Endothelial cell of umbilical vein (primary cell): ENCODE results near the gene PDK2. TPM values are rescaled to one million over a fixed set of nuclear protein-coding genes. Genes with fewer than 3 reads are reported as not detected.

Source experiments
- BruUV-seq: library from RNA; stranded (reverse); fragments of 400-500 nt; replicated peaks from 2 replicates; lab custom pipeline; 2021; lab: Mats Ljungman, UMichigan
- CTCF ChIA-PET: fragments of 300-600, 350-600 bp; sonication (Branson Sonifier 250); formaldehyde crosslinking; loops from one replicate; lab custom pipeline; 2021; ENCODE audit warnings: antibody characterized with exemption, inconsistent platforms; lab: Charles Lee
- POLR2A ChIA-PET: fragments of 300-600, 350-600 bp; sonication (Branson Sonifier 250); formaldehyde crosslinking; loops from one replicate; lab custom pipeline; 2021; ENCODE audit warnings: antibody characterized with exemption, inconsistent platforms; lab: Charles Lee
- DNase-seq: peaks from one replicate; pipeline ENCODE4 v3.0.0-alpha.2; 2011; ENCODE audit warnings: low read depth, low spot score
- FAIRE-seq: peaks from 2 replicates; lab custom pipeline; 2011; peaks lifted over from hg19 to GRCh38; lab: Jason Lieb, UNC
- H2AFZ ChIP-seq: 2 replicates; pipeline ENCODE4 v1.6.0; 2012; ENCODE audit warnings: low read depth, low read length, control low read depth, inconsistent platforms
- H3K27ac ChIP-seq: 2 replicates; pipeline ENCODE4 v1.5.1; 2011; ENCODE audit warnings: low read depth, mild to moderate bottlenecking, control low read depth, low read length, moderate library complexity; ENCODE audit not compliant: insufficient read depth
- H3K27me3 ChIP-seq, 2 experiments: 2 replicates each; pipeline versions ENCODE4 v1.6.0 to v1.6.1; 2011; ENCODE audit warnings: low read length in 2 of 2, mixed read lengths in 1 of 2; ENCODE audit not compliant: control insufficient read depth in 2 of 2, insufficient read depth in 2 of 2
- H3K36me3 ChIP-seq, 2 experiments: 2 replicates in 1 of 2; 3 replicates in 1 of 2; pipeline ENCODE4 v1.5.1; 2011; ENCODE audit warnings: low read length in 2 of 2, mild to moderate bottlenecking in 1 of 2, moderate library complexity in 1 of 2; ENCODE audit not compliant: control insufficient read depth in 2 of 2, insufficient read depth in 2 of 2; ENCODE audit errors: extremely low read depth in 1 of 2
- H3K4me1 ChIP-seq: 3 replicates; pipeline ENCODE4 v1.5.1; 2011; ENCODE audit warnings: mild to moderate bottlenecking, low read length; ENCODE audit not compliant: control insufficient read depth, insufficient read depth; ENCODE audit errors: extremely low read depth
- H3K4me2 ChIP-seq: 2 replicates; pipeline ENCODE4 v1.6.1; 2011; ENCODE audit warnings: low read length, control low read depth, mixed read lengths; ENCODE audit not compliant: insufficient read depth
- H3K4me3 ChIP-seq, 3 experiments: fragments of 200-600 bp in 1 of 3; sonication (generic), shearing (Covaris generic) in 1 of 3; replicated peaks in 1 of 3; 2 replicates each; pipeline ENCODE4 v1.5.1; 2011 to 2016; ENCODE audit warnings: control low read depth in 3 of 3, low read length in 3 of 3, mild to moderate bottlenecking in 2 of 3, inconsistent platforms in 1 of 3, low read depth in 1 of 3, moderate library complexity in 1 of 3; ENCODE audit not compliant: insufficient read depth in 1 of 3
- H3K79me2 ChIP-seq: 2 replicates; pipeline ENCODE4 v1.6.0; 2012; ENCODE audit warnings: low read length, inconsistent platforms; ENCODE audit not compliant: control insufficient read depth, insufficient read depth
- H3K9ac ChIP-seq: replicated peaks from 2 replicates; pipeline ENCODE3; 2011; ENCODE audit warnings: low read length, control low read depth; ENCODE audit not compliant: insufficient read depth; ENCODE audit errors: extremely low read depth
- H3K9me1 ChIP-seq: replicated peaks from 3 replicates; pipeline ENCODE4 v1.6.0; 2011; ENCODE audit warnings: mild to moderate bottlenecking, low read length; ENCODE audit not compliant: control insufficient read depth, insufficient read depth; ENCODE audit errors: extremely low read depth
- H3K9me3 ChIP-seq: replicated peaks from 2 replicates; pipeline ENCODE4 v1.5.1; 2012; ENCODE audit warnings: low read length, inconsistent platforms; ENCODE audit not compliant: control insufficient read depth, insufficient read depth
- H4K20me1 ChIP-seq: replicated peaks from 2 replicates; pipeline ENCODE3; 2011; ENCODE audit warnings: mild to moderate bottlenecking, low read length; ENCODE audit not compliant: control insufficient read depth, insufficient read depth; ENCODE audit errors: extremely low read depth
- CTCF ChIP-seq, 2 donors: IDR thresholded peaks; 1 replicate in 1 of 2; 2 replicates in 1 of 2; pipeline ENCODE4 v1.5.1; 2011; ENCODE audit warnings: low read length in 2 of 2, mild to moderate bottlenecking in 2 of 2, moderate library complexity in 2 of 2, control low read depth in 1 of 2, inconsistent platforms in 1 of 2, low read depth in 1 of 2; ENCODE audit not compliant: insufficient read depth in 1 of 2; ENCODE audit errors: extremely low read depth in 1 of 2
- EZH2 ChIP-seq: IDR thresholded peaks from 2 replicates; pipeline ENCODE4 v1.6.1; 2012; ENCODE audit warnings: borderline replicate concordance, low read depth, mild to moderate bottlenecking, moderate library complexity, low read length, inconsistent platforms; ENCODE audit not compliant: severe bottlenecking
- FOS ChIP-seq: IDR thresholded peaks from 2 replicates; pipeline ENCODE4 v1.6.1; 2011; ENCODE audit warnings: mild to moderate bottlenecking, low read length, moderate library complexity, borderline replicate concordance; ENCODE audit not compliant: insufficient read depth
- GATA2 ChIP-seq: IDR thresholded peaks from 2 replicates; pipeline ENCODE4 v1.7.0; 2011; ENCODE audit warnings: low read depth, mild to moderate bottlenecking, moderate library complexity, mixed read lengths, low read length; ENCODE audit not compliant: insufficient read length, insufficient read depth
- JUN ChIP-seq: IDR thresholded peaks from 2 replicates; pipeline ENCODE4 v1.6.1; 2011; ENCODE audit warnings: borderline replicate concordance, low read depth; ENCODE audit not compliant: insufficient read length, insufficient read depth
- MYC ChIP-seq: IDR thresholded peaks from one replicate; pipeline ENCODE4 v1.6.1; 2011; ENCODE audit warnings: mild to moderate bottlenecking, low read depth, low read length
- POLR2A ChIP-seq: IDR thresholded peaks from 2 replicates; pipeline ENCODE4 v1.6.1; 2012; ENCODE audit warnings: low read depth, mild to moderate bottlenecking, control low read depth, low read length
- POLR2AphosphoS5 ChIP-seq: IDR thresholded peaks from 2 replicates; pipeline ENCODE4 v1.6.1; 2012; ENCODE audit warnings: low read depth, mild to moderate bottlenecking, control low read depth, low read length, moderate library complexity; ENCODE audit not compliant: insufficient read depth
- dilution Hi-C: fragments of 300-500 bp; cut with MboI; formaldehyde crosslinking; loops from one replicate; pipeline ENCODE4 v1.15.0; 2019; ENCODE audit warnings: low sequenced_read_pairs; ENCODE audit not compliant: extremely low pct_ligation_motif_present
- intact Hi-C: fragments of 100-400 bp; cut with micrococcal nuclease; formaldehyde crosslinking; loops from one replicate; pipeline ENCODE4 v1.10.0; 2022
- polyA plus RNA-seq, 4 experiments: library from polyadenylated mRNA; depleted of rRNA in 3 of 4; stranded (reverse) in 3 of 4; unstranded in 1 of 4; fragments of >200 nt; gene quantifications; 2 replicates each; pipeline versions ENCODE4 v1.2.1 to v1.2.3, GENCODE V29; 2011 to 2012; ENCODE audit warnings: missing spikeins in 1 of 4
- total RNA-seq: library from RNA; stranded (reverse); gene quantifications from 2 replicates; pipeline ENCODE4 v1.2.3, GENCODE V29; 2021

The PDK2 gene
- total and polyA plus RNA-seq, 2 donors (not counting 3 experiments of a cell fraction or from before 2014, with no cell fraction given) = 21.3 to 114 TPM

DNA sequence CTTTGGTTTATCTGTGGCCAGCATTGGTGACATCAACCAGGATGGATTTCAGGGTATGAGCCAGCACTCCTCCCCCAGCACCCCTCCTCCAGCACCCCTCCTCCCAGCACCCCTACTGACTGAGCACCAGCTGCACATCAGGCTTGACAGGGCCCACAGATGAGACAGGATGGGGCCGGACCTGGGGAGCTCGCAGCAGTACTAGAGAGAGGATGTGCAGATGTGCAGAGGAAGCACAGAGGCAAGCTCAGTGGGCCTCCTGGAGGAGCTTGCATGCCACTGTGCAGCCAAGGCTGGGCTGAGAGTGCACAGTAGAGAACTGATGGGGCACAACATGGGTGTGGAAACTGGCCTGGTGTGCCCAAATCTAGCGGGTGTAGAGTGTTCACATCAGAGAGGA, 23.0 kb upstream of the PDK2 start:
- Histone ChIP-seq H3K36me3 (peaks cover 11 to 35% of the 10 kb centered on the region in 2 experiments), H3K27ac (no peak overlapping the region), H3K27me3 (no peaks in the 10 kb centered on the region), H3K9ac (no peak overlapping the region), H3K4me2 (no peak overlapping the region), H3K4me3 (no peak overlapping the region), H2AFZ (no peak overlapping the region), H3K9me1 (no peaks in the 10 kb centered on the region), H3K9me3 (no peaks in the 10 kb centered on the region), H3K79me2 (no peaks in the 10 kb centered on the region), H4K20me1 (no peaks in the 10 kb centered on the region), H3K4me1 (no peaks in the 10 kb centered on the region)
- ChIA-PET POLR2A (no interaction called here), CTCF (interaction anchor here (1.0 kb wide), 1 partner anchor 45 kb away, joined by 3 read pairs; no protein-coding TSS in a partner anchor)
- DNase-seq = no peak
- BruUV-seq = no TSS peak
- no peak for TF ChIP-seq CTCF (IDR thresholded peaks at IDR 0.05; ENCODE audit: extremely low read depth in 1 of 2, insufficient read depth in 1 of 2, low read depth in 1 of 2, low read length in 2 of 2)
- TF ChIP-seq FOS = no peak
- TF ChIP-seq POLR2A = no peak
- TF ChIP-seq EZH2 = no peak
- intact Hi-C loops = no loop called here
- dilution Hi-C loops = no loop called here
- FAIRE-seq = no peak

GRCh38 chr17:50072925-50073324, 22.2 kb upstream of the PDK2 start:
- no peak overlapping the region for H3K27ac ChIP-seq
- peaks cover 11 to 42% of the 10 kb centered on the region in 2 experiments for H3K36me3 ChIP-seq
- FAIRE-seq (no peak), DNase-seq (no peak)
- H3K4me2 ChIP-seq = no peak overlapping the region
- BruUV-seq = no TSS peak
- ChIA-PET CTCF (interaction anchor here (0.8 to 1.9 kb wide), 4 partner anchors 14 to 46 kb away, joined by 3 to 15 read pairs (median 8); partner anchors contain the start of gene ITGA3), POLR2A (interaction anchor here (0.6 kb wide), 1 partner anchor 58 kb away, joined by 5 read pairs; no protein-coding TSS in a partner anchor)
- H2AFZ ChIP-seq = no peak overlapping the region
- H3K79me2 ChIP-seq = no peaks in the 10 kb centered on the region
- TF ChIP-seq EZH2 (no peak), CTCF (IDR thresholded peaks at IDR 0.05; ENCODE audit: extremely low read depth in 1 of 2, insufficient read depth in 1 of 2, low read depth in 1 of 2, low read length in 2 of 2) (no peak), POLR2A (no peak), GATA2 (no peak), POLR2AphosphoS5 (no peak), JUN (no peak), MYC (no peak)
- no peak overlapping the region for H3K4me3 ChIP-seq
- no peaks in the 10 kb centered on the region for H3K27me3 ChIP-seq
- no peaks in the 10 kb centered on the region for H4K20me1 ChIP-seq
- dilution Hi-C loops = no loop called here
- no peaks in the 10 kb centered on the region for H3K9me1 ChIP-seq
- H3K4me1 ChIP-seq = no peaks in the 10 kb centered on the region
- intact Hi-C loops = no loop called here
- no peak overlapping the region for H3K9ac ChIP-seq
- H3K9me3 ChIP-seq = no peaks in the 10 kb centered on the region
